Calu3 (cell line): ENCODE measurements around the gene RILPL2. TPM values are rescaled to one million over a fixed set of nuclear protein-coding genes. Genes with fewer than 3 reads are reported as not detected.

Source experiments
- BruUV-seq: library from RNA; stranded (reverse); fragments of 400-500 nt; replicated peaks from 2 replicates; lab custom pipeline; 2021; lab: Mats Ljungman, UMichigan
- CTCF ChIA-PET: fragments of 300-600 bp; sonication (Branson Sonifier 250); formaldehyde crosslinking; loops from one replicate; lab custom pipeline; 2022; ENCODE audit warnings: antibody characterized with exemption; lab: Charles Lee
- DNase-seq: peaks from one replicate; pipeline ENCODE4 v3.0.0; 2022
- H3K27ac Mint-ChIP-seq: one replicate; pipeline ENCODE4 v1.8.0; 2022; ENCODE audit warnings: mixed read lengths; ENCODE audit not compliant: unreplicated experiment
- H3K27me3 Mint-ChIP-seq: one replicate; pipeline ENCODE4 v1.8.0; 2022; ENCODE audit warnings: mixed read lengths; ENCODE audit not compliant: unreplicated experiment
- H3K36me3 Mint-ChIP-seq: one replicate; pipeline ENCODE4 v1.8.0; 2022; ENCODE audit warnings: mild to moderate bottlenecking, moderate library complexity, mixed read lengths; ENCODE audit not compliant: insufficient read depth, unreplicated experiment
- H3K4me1 Mint-ChIP-seq: one replicate; pipeline ENCODE4 v1.8.0; 2022; ENCODE audit warnings: mild to moderate bottlenecking, low read depth, mixed read lengths; ENCODE audit not compliant: unreplicated experiment
- H3K4me3 Mint-ChIP-seq: one replicate; pipeline ENCODE4 v1.8.0; 2022; ENCODE audit warnings: mild to moderate bottlenecking, low read depth, moderate library complexity, mixed read lengths; ENCODE audit not compliant: unreplicated experiment
- H3K9me3 Mint-ChIP-seq: one replicate; pipeline ENCODE4 v1.8.0; 2022; ENCODE audit warnings: low read depth, mixed read lengths; ENCODE audit not compliant: unreplicated experiment
- intact Hi-C: fragments of 100-400 bp; cut with micrococcal nuclease; formaldehyde crosslinking; loops from one replicate; pipeline ENCODE4 v1.10.0; 2022; ENCODE audit not compliant: unreplicated experiment
- total RNA-seq: library from RNA; stranded (reverse); gene quantifications from 2 replicates; pipeline ENCODE4 v1.2.3, GENCODE V29; 2022
- TF ChIP-seq, protein P1 (sequence below): fragments of 200-600 bp; IDR thresholded peaks from one replicate; pipeline ENCODE4 v1.8.0; 2022; ENCODE audit warnings: antibody characterized with exemption; ENCODE audit not compliant: unreplicated experiment

Gene RILPL2
- total RNA-seq, 1 experiment from 2014 or later = 2.8 TPM

DNA sequence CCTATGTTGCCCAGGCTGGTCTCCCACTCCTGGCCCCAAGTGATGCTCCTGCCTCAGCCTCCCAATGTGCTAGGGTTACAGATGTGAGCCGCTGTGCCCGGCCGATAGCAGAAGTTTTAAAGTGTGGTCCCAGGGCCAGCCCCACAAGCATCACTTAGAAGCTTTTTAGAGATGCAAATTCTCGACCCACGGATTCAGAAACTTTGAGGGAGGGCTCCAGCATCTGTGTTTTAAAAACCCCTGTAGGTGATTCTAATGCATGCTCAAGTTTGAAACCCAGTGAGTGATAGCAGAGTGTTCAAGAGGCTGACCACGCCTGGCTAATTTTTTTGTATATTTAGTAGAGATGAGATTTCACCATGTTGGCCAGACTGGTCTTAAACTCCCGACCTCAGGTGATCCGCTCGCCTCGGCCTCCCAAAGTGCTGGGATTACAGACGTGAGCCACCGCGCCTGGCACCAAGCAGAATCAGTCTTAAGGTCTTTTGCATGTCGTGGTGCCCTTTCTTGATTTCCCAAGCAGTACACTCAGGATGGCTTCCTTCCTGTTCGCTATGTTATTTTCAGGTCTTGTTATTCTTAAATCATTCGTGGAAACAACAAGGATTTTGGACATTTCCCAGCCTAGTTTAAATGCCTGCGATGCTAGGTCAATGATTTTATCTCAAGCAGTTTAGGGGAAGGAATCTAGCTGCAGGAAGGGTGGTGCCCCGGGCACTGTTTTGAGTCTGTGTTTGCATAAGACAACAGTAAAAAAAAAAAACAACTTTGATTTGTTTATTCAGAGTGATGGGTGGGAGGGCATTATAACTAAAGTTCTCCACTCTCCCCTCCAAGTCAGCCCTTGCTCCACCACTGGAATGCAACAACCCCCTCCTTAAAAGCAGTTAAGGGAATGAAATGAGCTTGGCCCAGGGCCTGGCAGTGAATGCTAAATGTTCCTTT lies 9.2 kb upstream of the RILPL2 start:
- Mint-ChIP-seq H3K4me3 (no peak overlapping the region), H3K27me3 (no peaks in the 10 kb centered on the region), H3K9me3 (no peaks in the 10 kb centered on the region), H3K27ac (no peak overlapping the region), H3K36me3 (no peaks in the 10 kb centered on the region), H3K4me1 (peaks cover 7% of the 10 kb centered on the region)
- TF ChIP-seq, protein P1, sequence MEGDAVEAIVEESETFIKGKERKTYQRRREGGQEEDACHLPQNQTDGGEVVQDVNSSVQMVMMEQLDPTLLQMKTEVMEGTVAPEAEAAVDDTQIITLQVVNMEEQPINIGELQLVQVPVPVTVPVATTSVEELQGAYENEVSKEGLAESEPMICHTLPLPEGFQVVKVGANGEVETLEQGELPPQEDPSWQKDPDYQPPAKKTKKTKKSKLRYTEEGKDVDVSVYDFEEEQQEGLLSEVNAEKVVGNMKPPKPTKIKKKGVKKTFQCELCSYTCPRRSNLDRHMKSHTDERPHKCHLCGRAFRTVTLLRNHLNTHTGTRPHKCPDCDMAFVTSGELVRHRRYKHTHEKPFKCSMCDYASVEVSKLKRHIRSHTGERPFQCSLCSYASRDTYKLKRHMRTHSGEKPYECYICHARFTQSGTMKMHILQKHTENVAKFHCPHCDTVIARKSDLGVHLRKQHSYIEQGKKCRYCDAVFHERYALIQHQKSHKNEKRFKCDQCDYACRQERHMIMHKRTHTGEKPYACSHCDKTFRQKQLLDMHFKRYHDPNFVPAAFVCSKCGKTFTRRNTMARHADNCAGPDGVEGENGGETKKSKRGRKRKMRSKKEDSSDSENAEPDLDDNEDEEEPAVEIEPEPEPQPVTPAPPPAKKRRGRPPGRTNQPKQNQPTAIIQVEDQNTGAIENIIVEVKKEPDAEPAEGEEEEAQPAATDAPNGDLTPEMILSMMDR = no peak
- intact Hi-C loops = no loop called here
- CTCF ChIA-PET = interaction anchor here (0.5 kb wide), 2 partner anchors 16 to 139 kb away, joined by 3 to 6 read pairs; partner anchors contain the start of gene TMED2
- no peak for DNase-seq
- no TSS peak for BruUV-seq

DNA sequence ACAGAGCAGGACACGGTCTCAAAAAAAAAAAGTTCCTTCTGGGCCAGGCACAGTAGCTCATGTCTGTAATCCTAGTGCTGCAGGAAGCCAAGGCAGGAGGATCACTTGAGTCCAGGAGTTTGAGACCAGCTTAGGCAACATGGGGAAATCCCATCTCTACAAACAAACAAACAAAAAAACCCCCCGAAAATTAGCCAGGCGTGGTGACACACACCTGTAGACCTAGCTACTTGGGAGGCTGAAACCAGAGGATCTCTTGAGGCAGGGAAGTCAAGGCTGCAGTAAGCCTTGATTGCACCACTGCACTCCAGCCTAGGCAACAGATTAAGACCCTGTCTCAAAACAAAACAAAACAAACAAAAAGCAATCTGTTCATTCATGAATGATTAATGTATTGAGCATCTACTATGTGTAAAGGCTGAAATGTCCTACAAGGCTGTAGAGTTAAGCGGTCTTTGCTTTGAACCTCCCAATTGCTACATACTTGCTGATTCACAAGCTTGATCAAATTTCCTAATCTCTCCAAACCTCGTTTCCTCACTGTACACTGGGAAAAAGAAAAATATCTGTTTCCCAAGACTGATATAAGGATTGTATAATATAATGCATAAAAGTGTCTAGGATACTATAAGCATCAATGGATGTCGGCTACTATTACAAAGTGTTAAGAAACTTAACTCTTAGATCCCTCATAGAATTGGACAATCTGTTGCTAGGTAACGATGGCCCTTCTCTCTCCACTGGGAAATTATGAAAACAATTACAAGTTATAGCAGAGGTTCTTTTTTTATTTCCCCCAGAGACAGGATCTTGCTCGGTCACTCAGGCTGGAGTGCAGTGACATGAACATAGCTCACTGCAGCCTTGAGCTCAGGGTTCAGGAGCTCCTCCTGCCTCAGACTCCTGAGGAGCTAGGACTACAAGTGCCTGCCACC lies 7.9 kb upstream of the RILPL2 start:
- CTCF ChIA-PET = no interaction called here
- no TSS peak for BruUV-seq
- TF ChIP-seq, protein P1 = no peak
- H3K4me3 Mint-ChIP-seq = no peak overlapping the region
- intact Hi-C loops = no loop called here
- H3K27me3 Mint-ChIP-seq = no peaks in the 10 kb centered on the region
- H3K4me1 Mint-ChIP-seq = peaks cover 7% of the 10 kb centered on the region
- no peak for DNase-seq
- H3K36me3 Mint-ChIP-seq = no peaks in the 10 kb centered on the region
- no peaks in the 10 kb centered on the region for H3K9me3 Mint-ChIP-seq
- H3K27ac Mint-ChIP-seq = no peak overlapping the region

DNA sequence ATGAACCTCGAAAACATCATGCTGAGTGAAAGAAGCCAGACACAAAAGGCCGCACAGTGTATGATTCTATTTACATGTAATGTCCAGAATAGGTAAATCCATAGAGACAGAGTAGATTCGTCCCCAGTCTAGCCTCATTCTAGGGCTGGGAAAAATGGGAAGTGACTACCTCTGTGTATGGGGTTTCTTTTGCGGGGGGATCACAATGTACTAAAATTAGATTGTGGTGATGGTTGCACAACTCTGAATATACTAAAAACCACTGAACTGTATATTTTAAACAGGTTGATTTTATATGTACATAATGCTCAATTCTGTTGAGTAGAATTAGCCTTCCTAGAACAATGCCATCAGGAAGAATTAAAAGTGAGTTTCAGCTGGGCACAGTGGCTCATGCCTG lies 6.3 kb upstream of the RILPL2 start:
- Mint-ChIP-seq H3K27ac (no peak overlapping the region), H3K27me3 (no peaks in the 10 kb centered on the region), H3K9me3 (no peaks in the 10 kb centered on the region), H3K4me1 (peaks cover 7% of the 10 kb centered on the region), H3K4me3 (no peak overlapping the region), H3K36me3 (no peaks in the 10 kb centered on the region)
- intact Hi-C loops = no loop called here
- no peak for DNase-seq
- BruUV-seq = no TSS peak
- CTCF ChIA-PET = no interaction called here
- TF ChIP-seq, protein P1 = no peak

DNA sequence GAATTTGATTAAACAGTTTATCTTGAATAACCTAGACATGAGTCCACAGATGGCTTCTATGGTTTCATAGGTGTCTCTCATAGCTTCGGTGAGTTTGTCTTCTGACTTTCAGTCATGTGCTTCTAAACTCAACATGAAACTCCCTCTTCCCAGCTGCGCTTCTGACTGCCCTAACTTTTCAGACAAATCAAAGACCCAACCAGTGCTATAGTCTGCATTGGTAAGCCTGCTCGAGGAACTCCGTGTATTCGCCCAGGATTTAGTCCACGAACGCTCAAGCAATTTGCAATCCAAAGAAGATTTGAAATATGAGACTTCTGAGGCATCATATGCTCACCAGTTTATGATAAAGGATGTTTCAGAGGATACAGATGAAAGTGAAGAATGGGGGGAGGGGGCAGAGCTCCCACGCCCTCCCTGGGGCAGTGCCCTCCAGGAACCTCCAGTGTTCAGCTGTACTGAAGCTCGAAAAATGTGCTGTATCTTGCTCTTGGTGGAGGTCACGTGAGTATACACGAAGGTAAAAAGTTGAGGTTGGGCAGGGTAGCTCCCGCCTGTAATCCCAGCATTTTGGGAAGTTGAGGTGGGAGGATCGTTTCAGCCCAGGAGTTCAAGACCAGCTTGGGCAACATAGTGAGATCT lies 5.2 kb upstream of the RILPL2 start:
- peaks cover 11% of the 10 kb centered on the region for H3K36me3 Mint-ChIP-seq
- H3K27ac Mint-ChIP-seq = no peak overlapping the region
- TF ChIP-seq, protein P1 = no peak
- no peaks in the 10 kb centered on the region for H3K9me3 Mint-ChIP-seq
- intact Hi-C loops = no loop called here
- no peak for DNase-seq
- CTCF ChIA-PET = no interaction called here
- H3K4me3 Mint-ChIP-seq = no peak overlapping the region
- H3K27me3 Mint-ChIP-seq = no peaks in the 10 kb centered on the region
- no TSS peak for BruUV-seq
- H3K4me1 Mint-ChIP-seq = peaks cover 7% of the 10 kb centered on the region
